ENCODE results near the gene HDAC9.

The HDAC9 gene

GRCh38 chr7:18526368-18526878, 30.9 kb downstream of the HDAC9 start:
- no peak for DNase-seq

DNA sequence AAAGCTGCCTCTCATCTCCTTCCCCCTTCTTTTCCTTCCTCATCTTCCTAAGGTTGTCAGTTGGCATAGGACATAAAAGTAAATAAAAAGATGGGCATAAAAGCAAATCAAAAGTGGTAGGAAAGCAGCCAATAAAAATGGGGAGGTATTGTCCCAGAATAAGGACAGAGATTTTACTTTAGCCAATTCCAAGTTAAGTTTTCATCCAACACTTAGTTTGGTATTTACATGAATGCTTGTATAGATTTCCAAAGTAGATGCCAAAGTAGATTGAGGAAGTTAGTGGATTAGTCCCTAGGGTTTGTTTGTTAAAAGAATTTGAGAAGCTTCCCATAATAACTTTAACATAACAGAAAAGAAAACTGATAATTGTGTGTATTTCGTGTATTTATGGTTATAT, 33.7 kb downstream of the HDAC9 start:
- no peak for DNase-seq

DNA sequence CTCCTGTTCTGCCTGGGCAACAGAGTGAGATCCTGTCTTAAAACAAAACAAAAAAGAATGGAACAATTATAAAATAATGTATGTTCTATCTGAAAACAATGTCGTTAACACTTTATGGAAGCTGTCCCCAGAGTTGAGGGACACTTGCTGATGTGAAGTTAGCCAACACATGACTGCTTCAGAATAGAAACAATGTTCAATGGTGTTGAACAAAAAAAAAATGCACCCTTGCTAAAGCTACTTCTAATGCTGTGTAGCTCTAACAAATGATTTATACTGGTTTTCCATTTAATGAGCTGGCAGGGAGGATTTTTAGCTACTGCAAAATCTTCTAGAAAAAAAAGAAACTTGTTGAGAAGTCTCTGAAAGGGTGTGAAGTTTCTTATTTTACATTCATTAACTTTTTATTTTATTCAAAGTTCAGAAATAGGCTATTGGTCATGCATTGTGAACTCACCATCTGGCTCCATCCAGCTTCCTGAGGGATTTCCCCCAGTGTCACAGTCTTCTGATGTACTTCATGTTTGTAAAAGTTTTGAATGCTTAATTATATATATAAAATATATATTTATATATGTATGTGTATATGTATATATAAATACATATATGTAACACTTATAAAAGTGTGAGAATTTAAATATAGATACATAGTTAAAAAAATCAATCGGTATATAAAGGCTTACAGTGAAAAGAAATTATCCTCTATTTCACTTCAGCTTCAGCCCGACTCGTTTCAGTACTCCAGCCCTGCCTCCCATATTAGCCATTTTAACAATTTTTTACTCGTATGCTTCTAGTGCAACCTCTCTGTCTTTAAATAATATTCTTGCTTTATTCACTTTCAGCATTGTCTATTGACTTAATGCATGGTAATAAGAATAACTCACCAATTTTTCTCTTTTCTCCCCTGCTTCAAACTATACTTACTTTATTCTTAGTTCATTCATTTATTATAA, 35.0 kb downstream of the HDAC9 start:
- no peak for DNase-seq

- DNase-seq = no peak
Measured at GRCh38 chr7:18531539-18531938, 36.0 kb downstream of the HDAC9 start.

- DNase-seq = no peak
Measured at GRCh38 chr7:18532813-18533212, 37.3 kb downstream of the HDAC9 start.

GRCh38 chr7:18534481-18534880, 38.9 kb downstream of the HDAC9 start:
- no peak for DNase-seq

- no peak for DNase-seq
Measured at GRCh38 chr7:18535810-18536415, 40.4 kb downstream of the HDAC9 start.

GRCh38 chr7:18536486-18536885, 40.9 kb downstream of the HDAC9 start:
- DNase-seq = no peak

- no peak for DNase-seq
Measured at GRCh38 chr7:18538554-18539250, 43.2 kb downstream of the HDAC9 start.

GRCh38 chr7:18540396-18540795, 44.8 kb downstream of the HDAC9 start:
- no peak for DNase-seq

GRCh38 chr7:18541181-18541870, 45.8 kb downstream of the HDAC9 start:
- no peak for DNase-seq

GRCh38 chr7:18541871-18542212, 46.3 kb downstream of the HDAC9 start:
- no peak for DNase-seq

- no peak for DNase-seq
Measured at GRCh38 chr7:18546576-18546975, 51.0 kb downstream of the HDAC9 start.

- no peak for DNase-seq
Measured at GRCh38 chr7:18547509-18548187, 52.1 kb downstream of the HDAC9 start.

DNA sequence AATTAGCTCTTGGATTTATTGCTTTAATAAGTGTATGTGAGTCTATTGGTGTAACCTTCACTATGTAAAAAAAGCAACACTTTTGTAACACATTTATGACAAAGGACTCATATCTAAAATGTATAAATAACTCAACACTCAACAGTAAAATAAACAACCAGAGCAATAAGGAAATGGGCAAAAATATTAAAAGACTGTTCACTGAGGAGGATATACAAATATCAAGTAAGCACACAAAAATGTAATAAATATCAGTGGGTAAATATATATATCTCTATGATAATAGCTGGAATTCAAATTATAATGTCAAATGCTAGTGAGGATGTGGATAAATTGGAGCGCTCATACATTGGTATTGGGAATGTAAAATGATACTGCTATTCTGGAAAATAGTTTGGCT, 53.0 kb downstream of the HDAC9 start:
- no peak for DNase-seq

DNA sequence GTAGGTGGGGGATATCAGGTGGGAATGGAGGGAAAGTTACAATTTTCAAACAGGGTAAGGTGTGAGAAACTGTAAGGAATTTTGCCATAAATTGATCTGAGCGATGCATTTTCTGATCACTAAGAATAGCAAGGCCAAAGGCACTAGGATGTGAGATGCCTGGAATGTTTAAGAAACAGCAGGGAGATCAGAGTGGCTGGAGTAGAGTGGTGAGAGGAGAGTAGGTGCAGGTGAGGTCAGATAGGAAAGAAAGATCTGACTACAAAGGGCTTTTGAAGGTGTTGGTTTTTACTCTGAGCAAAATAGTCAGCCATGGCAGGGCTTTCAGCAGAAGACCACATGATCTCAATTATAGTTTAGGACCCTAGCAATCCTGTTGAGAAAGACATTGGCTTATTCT, 55.0 kb downstream of the HDAC9 start:
- DNase-seq = no peak

GRCh38 chr7:18552316-18552916, 56.9 kb downstream of the HDAC9 start:
- no peak for DNase-seq

- no peak for DNase-seq
Measured at GRCh38 chr7:18552943-18553604, 57.5 kb downstream of the HDAC9 start.

- no peak for DNase-seq
Measured at GRCh38 chr7:18553605-18554003, 58.1 kb downstream of the HDAC9 start.

- DNase-seq = no peak
Measured at GRCh38 chr7:18555120-18555519, 59.6 kb downstream of the HDAC9 start.

DNA sequence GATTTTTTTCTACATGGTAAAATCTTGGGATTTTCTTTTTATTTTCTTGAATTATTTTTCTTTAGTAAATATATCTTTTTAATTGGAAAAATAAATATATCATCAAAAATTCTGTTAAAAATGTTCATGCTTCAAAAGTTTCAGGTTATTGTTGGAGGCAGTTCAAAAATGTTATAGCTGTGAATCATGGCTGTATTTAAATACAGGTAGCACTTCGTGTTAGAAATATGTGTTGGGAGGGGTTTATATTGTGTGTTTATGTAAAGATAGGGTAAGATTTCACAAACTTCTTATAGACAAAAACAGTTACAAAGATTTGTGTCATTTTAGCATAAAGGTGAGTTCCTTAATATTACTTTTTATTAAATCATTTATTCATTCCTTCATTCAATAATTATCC, 60.4 kb downstream of the HDAC9 start:
- no peak for DNase-seq
